Measurements from ENCODE around the gene BRINP1.

DNA sequence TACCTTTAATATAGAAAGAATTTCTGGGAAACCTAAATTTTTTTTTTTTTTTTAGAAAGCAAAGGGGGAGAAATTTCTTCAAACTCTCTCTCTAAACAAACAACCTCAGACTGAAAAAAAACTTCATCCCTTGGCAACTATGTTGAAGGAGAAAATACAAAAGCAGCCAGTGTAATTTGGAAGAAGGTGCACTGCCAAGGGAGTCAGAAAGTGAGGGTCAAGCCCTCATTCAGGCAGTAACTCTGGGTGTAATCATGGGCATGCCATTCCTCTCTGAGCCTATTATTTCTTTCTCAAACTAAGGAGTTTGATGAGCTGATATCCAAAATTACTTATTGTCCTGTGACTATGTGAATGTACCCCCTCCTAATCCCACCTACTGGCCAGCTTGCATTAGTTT is 203.1 kb downstream of the BRINP1 start:
- TF ChIP-seq, protein P1, sequence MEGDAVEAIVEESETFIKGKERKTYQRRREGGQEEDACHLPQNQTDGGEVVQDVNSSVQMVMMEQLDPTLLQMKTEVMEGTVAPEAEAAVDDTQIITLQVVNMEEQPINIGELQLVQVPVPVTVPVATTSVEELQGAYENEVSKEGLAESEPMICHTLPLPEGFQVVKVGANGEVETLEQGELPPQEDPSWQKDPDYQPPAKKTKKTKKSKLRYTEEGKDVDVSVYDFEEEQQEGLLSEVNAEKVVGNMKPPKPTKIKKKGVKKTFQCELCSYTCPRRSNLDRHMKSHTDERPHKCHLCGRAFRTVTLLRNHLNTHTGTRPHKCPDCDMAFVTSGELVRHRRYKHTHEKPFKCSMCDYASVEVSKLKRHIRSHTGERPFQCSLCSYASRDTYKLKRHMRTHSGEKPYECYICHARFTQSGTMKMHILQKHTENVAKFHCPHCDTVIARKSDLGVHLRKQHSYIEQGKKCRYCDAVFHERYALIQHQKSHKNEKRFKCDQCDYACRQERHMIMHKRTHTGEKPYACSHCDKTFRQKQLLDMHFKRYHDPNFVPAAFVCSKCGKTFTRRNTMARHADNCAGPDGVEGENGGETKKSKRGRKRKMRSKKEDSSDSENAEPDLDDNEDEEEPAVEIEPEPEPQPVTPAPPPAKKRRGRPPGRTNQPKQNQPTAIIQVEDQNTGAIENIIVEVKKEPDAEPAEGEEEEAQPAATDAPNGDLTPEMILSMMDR (conservative IDR thresholded peaks at IDR 0.05; ENCODE audit: low read length), result no peak
- TF ChIP-seq EZH2phosphoT487 (IDR thresholded peaks at IDR 0.05; ENCODE audit: borderline replicate concordance), result no peak
